NCI-H510A treated with DMSO at 0.1 percent for 48 hours (cell line): Measurements from ENCODE around the gene NLRP2B.
"Not testable (repeated sequence)": the region's sequence is repeated elsewhere in the genome, so short reads cannot be mapped to it uniquely, and the experiment has no call there.

ENCODE experiments used
- DNase-seq: peaks from one replicate; lab custom pipeline; 2025; lab: John Stamatoyannopoulos, UW

Gene NLRP2B

GRCh38 chrX:57680160-57680559 lies at the start of gene NLRP2B:
NLRP2B (minus strand) TSS chrX:57680260.
- no peak for DNase-seq

- DNase-seq: not testable (repeated sequence)
These were observed 45.9 kb upstream of the NLRP2B start for GRCh38 chrX:57725995-57726394.

GRCh38 chrX:57681341-57681740 lies 1.3 kb upstream of the NLRP2B start:
- DNase-seq: no peak

GRCh38 chrX:57678686-57679428 lies 1.2 kb downstream of the NLRP2B start:
- no peak for DNase-seq

GRCh38 chrX:57677132-57677858 lies 2.8 kb downstream of the NLRP2B start:
- DNase-seq: no peak

GRCh38 chrX:57675320-57675719 lies 4.7 kb downstream of the NLRP2B start:
- no peak for DNase-seq

- DNase-seq: no peak
These were observed 5.2 kb downstream of the NLRP2B start for GRCh38 chrX:57674861-57675260.

- no peak for DNase-seq
These were observed 10.1 kb downstream of the NLRP2B start for GRCh38 chrX:57669961-57670360.

- DNase-seq: no peak
These were observed 13.1 kb downstream of the NLRP2B start for GRCh38 chrX:57667010-57667409.

GRCh38 chrX:57655065-57655464 lies 25.0 kb downstream of the NLRP2B start:
- DNase-seq: no peak

- DNase-seq: no peak
These were observed 27.4 kb downstream of the NLRP2B start for GRCh38 chrX:57652705-57653104.

- no peak for DNase-seq
These were observed 28.7 kb downstream of the NLRP2B start for GRCh38 chrX:57651169-57651919.

- DNase-seq: no peak
These were observed 33.0 kb downstream of the NLRP2B start for GRCh38 chrX:57647020-57647419.

- DNase-seq: no peak
These were observed 36.4 kb downstream of the NLRP2B start for GRCh38 chrX:57643698-57644097.

GRCh38 chrX:57641338-57641737 lies 38.7 kb downstream of the NLRP2B start:
- DNase-seq: no peak

- no peak for DNase-seq
These were observed 39.4 kb downstream of the NLRP2B start for GRCh38 chrX:57640674-57641016.

- not testable (repeated sequence) for DNase-seq
These were observed 50.6 kb downstream of the NLRP2B start for GRCh38 chrX:57629438-57629837.
